Middle frontal gyrus (tissue), 1 donor: ENCODE measurements around the gene HYAL3.

Experiments
- DNase-seq: peaks from one replicate; pipeline ENCODE4 v3.0.0-alpha.2; 2015; ENCODE audit warnings: low spot score; ENCODE audit errors: extremely low spot score

Gene HYAL3, protein sequence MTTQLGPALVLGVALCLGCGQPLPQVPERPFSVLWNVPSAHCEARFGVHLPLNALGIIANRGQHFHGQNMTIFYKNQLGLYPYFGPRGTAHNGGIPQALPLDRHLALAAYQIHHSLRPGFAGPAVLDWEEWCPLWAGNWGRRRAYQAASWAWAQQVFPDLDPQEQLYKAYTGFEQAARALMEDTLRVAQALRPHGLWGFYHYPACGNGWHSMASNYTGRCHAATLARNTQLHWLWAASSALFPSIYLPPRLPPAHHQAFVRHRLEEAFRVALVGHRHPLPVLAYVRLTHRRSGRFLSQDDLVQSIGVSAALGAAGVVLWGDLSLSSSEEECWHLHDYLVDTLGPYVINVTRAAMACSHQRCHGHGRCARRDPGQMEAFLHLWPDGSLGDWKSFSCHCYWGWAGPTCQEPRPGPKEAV

GRCh38 chr3:50298836-50299637 lies at the start of gene HYAL3, which contains the start of gene NAA80:
TSS of gene HYAL3 (minus strand) at chr3:50299405. CDS start at chr3:50295602, 3,803 bp downstream.
TSS of gene NAA80 (minus strand) at chr3:50299405. CDS start at chr3:50297463, 1,942 bp downstream.
- peak; percentile 99 for DNase-seq

DNA sequence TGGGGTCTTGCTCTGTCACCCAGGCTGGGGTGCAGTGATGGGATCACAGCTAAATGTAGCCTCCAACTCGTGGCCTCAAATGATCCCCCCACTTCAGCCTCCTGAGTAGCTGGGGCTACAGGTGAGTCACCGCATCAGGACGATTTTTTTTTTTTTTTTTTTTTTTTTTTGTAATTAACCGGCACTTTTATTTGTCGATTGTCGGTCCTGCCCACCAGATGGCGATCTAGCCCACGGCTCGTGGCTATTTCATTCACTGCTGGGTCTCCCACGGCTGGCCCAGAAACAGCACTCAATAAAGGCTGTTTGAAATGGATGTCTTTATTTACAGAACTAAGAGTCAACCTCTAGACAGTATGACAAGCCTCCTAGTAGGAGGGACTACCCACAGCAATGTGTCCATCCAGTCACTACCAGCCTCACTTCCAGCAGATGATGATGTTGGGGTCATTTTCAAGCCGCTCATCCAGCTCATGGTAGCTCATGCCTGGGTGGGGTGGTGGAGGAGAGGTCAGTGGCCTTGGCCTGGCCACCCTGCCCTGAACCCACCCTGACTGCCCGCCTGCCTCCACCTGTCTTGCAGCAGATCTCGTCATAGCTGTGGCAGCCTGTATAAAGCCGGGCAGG lies 48.1 kb upstream of the HYAL3 start:
- DNase-seq: peak; percentile 50

DNA sequence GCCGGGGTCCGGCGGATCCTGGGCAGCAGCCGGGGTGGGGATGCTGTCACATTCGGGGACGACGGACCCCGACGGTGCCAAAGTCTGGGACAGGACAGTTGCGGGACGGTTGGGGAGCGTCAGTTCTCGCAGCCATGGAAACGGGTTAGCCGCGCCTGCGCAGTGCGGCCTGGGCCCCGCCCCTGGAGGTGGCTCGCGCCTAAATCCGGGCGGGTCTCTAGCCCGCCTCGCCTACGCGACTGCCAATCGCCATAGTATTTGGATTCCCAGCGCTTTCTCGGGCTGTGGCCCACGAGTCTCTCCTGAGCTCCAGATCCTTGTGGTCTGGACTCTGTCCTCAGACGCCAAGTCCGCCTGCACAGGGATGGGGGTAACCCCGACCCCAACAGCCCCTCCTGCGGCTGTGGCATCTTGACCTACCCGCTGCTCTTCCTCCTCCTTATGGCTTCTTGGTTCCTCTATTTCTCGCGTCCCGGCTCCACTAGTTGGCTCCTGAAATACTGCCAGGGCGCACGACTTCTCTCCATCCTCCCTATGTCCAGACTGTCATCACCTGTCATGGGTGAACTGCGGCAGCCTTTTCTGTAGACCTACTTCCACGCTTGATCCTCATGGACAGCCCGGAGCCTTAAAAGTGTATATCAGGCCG lies 46.5 kb upstream of the HYAL3 start, which contains the start of gene ZMYND10:
Gene ZMYND10 (minus strand): TSS at position 147 of the 649 bp plus-strand sequence. CDS start 153 bp downstream, outside the sequence.
- DNase-seq: no peak

DNA sequence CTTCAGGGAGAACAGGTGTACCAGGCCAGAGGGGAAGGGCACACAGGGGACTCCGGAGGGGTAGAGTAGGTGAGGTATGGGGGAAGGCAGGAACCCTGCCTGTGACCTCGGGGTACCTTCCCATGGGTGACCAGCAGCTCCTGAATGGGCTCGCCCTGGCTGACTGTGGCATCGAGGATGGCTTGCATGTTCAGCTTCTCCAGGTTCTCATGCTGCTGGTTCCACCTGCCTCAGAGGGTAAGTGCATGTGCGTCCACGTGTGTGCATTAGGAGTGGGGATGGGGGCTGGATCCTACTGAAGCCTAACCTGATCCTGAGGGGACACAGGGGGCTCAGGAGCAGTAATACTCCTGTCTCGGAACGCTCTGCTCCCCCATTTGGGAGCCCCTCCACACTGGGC lies 45.8 kb upstream of the HYAL3 start:
- DNase-seq: no peak

- no peak for DNase-seq
Measured at GRCh38 chr3:50342813-50343633, 43.8 kb upstream of the HYAL3 start.

DNA sequence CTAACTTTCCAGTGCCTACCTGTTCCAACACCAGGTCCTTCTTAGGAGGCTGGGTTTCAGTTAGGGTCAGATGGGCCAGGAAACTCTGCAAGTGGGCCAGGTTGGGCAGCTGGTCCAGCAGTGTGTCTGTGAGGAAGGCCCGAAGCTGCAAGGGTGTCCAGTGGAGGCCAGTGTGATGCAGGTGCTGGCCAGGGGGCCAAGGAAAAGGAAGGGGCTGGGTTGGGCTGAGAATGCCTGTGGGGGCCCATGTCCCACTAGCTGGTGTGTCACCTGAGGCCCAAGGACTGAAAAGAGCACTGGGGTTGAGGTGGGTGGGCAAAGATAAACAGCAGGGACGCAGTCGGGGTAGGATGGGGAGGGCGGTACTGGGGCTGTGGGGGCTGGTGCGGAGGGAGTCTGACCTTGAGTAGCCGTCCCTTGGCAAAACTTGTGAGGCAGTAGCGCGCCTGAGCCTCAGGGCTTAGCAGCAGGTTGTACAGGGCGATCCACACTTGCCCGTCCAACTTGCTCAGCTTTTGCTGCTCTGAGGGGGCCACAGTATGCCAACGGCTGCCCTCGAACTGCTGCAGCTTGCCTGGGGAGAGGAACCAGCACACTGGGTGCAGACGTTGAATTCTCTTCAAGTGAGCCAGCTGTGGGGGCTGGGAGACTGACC lies 42.9 kb upstream of the HYAL3 start:
- no peak for DNase-seq

- DNase-seq: no peak
Measured at GRCh38 chr3:50341537-50341936, 42.3 kb upstream of the HYAL3 start.

DNA sequence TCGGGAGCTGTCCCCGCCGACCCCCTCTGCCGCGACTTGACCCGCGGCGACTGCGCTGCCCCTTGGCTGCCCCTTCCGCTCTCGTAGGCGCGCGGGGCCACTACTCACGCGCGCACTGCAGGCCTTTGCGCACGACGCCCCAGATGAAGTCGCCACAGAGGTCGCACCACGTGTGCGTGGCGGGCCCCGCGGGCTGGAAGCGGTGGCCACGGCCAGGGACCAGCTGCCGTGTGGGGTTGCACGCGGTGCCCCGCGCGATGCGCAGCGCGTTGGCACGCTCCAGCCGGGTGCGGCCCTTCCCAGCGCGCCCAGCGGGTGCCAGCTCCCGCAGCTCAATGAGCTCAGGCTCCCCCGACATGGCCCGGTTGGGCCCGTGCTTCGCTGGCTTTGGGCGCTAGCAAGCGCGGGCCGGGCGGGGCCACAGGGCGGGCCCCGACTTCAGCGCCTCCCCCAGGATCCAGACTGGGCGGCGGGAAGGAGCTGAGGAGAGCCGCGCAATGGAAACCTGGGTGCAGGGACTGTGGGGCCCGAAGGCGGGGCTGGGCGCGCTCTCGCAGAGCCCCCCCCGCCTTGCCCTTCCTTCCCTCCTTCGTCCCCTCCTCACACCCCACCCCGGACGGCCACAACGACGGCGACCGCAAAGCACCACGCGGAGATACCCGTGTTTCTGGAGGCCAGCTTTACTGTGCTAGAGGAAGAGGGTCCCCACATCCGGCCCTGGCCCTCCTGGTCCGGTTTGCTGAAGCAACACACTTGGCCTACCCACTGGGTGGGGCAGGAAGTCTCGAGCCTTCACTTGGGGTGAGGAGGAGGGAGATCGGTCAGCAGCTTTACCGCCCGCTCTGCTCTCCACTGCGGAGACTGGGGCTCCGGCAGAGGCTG lies 41.5 kb upstream of the HYAL3 start, which contains the start of gene RASSF1:
Gene RASSF1 (minus strand): TSS at position 389 of the 882 bp plus-strand sequence. CDS start 31 bp downstream, at position 358.
- DNase-seq: no peak

GRCh38 chr3:50340147-50340447 lies 40.9 kb upstream of the HYAL3 start:
- no peak for DNase-seq

DNA sequence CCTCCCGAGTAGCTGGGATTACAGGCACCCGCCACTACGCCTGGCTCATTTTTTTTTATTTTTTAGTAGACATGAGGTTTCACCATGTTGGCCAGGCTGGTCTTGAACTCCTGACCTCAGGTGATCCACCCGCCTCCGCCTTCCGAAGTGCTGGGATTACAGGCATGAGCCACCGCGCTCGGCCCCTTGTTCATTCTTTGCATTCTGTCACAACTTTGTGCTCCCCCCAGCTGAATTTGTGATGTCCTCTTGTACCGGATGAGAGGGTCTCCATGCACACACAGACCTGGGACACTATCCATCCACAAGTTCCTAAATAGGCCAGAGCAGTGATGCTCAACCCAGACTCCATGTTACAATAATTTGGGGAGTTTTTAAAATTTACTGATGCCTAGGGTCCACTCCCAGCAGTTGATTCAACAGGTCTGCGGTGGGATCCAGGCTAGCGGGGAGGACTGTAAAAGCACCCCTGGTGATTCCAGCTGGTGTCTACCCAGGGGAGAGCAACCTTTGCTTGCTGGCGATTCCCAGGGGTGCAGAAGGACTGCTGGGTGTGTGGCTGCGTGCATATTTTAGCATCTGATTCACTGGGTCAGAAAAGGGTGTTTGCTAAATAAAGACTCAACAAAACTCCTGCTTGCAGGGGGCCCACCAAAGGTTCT lies 40.4 kb upstream of the HYAL3 start:
- DNase-seq: no peak

GRCh38 chr3:50338965-50339364 lies 39.8 kb upstream of the HYAL3 start:
- DNase-seq: no peak

DNA sequence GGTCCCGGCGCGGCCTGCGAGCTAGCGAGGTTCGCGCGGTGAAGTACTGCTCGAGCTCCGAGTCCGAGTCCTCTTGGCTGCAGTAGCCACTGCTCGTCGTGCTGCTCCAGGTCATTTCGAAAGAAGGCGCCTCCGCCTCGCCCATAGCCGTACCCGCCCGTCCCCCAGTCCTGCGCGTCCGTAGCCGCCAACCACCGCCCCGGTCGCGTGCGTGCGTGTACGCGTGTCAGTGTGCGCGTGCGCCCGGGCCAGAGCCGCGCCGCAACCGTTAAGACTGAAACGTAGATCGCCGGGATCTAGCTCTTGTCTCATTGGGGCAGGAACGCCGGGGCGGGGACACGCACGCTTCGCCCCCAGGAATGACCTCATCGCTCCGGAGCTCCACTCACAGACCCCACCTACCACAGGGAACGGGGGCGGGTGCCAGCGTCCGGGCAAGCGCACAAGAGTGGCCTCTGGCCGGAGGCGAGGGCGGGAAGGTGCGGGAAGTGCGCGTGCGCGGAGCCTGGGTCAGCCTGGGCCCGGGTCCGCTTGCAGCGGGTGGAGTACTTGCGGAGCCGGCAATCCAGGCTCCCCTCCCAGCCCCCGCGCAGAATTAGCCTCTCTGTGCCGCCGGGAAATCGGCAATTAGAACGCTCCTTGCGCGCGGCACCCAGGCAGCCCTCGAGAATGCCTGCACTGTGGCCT lies 38.1 kb upstream of the HYAL3 start:
- peak; percentile 93 for DNase-seq

DNA sequence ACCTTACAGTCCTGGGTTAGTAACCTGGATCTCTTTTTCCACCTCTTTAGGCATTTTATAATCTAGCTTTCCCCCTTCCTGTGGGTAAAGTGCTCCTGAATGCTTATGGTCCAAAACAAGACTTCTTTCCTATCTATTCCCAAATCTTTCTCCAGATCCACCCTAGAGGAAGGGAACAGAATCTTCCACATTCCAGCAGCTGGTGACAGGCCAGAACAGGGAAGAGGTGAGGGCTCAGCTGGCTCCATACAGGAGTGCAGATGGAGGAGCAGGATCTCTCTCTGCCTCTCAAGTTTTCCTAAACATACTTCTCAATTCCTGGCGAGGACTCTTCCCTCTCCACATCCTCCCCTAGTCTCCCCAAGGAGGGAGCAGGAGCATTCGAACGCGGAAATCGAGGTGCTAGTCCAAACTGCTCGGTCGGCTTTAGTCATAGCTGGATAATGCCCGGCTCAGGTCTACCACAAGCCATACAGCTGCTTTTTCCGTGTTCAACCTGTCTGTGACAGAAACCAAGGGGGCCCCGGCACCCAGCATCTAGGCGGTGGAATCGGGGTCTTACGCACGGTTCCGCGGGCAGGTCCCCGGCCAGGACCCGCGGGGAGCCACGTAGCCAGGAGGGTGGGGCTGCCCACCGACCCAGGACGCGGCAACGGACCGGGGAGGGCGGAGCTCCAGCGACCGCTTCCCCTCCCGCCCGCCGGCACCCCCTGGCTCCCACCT lies 37.4 kb upstream of the HYAL3 start:
- no peak for DNase-seq

- no peak for DNase-seq
Measured at GRCh38 chr3:50334339-50335075, 35.3 kb upstream of the HYAL3 start.

GRCh38 chr3:50333744-50334328 lies 34.6 kb upstream of the HYAL3 start:
- DNase-seq: no peak

DNA sequence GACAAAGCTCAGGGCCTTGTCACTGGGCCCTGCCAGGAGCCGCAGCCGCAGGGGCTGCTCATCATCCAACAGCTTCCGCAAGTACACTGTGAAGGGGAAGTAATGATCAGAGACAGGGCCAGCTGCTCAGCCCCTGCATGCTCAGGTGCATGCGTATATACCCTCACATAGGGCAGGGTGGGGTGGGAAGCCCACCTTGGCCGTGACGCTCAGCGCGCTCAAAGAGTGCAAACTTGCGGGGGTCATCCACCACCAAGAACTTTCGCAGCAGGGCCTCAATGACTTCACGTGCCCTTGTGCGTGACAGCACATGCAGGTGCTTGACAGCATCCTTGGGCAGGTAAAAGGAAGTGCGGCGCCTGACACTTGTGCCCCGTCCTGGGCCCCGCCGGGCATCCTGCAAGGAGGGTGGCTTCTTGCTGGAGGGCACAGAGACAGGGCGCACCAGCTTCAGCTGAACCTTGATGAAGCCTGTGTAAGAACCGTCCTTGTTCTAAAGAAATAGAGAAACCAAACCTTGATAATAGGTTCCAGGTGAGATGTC lies 32.2 kb upstream of the HYAL3 start:
- DNase-seq: no peak
